Measurements from ENCODE around the gene FCN3. TPM values are rescaled to one million over a fixed set of nuclear protein-coding genes. Genes with fewer than 3 reads are reported as not detected.

The FCN3 gene
- total and polyA plus RNA-seq, 9 of the 15 experiments (the other 6 are each of a cell fraction or from before 2014, with no cell fraction given): 0.49 TPM; not detected in 8

- TF ChIP-seq SRF (CRISPR knock-in tag; IDR thresholded peaks at IDR 0.05) (no peak), GABPA (tag; conservative IDR thresholded peaks at IDR 0.05; ENCODE audit: low read depth) (no peak), SAFB (IDR thresholded peaks at IDR 0.05; ENCODE audit: borderline replicate concordance, low read depth, low read length) (no peak), TAF15 (IDR thresholded peaks at IDR 0.05; ENCODE audit: low read depth, low read length) (no peak), ZNF212 (CRISPR knock-in tag; IDR thresholded peaks at IDR 0.05) (no peak), ZNF778 (CRISPR knock-in tag; IDR thresholded peaks at IDR 0.05) (no peak), GTF2E2 (tag; IDR thresholded peaks at IDR 0.05) (no peak), HMGXB4 (CRISPR knock-in tag; IDR thresholded peaks at IDR 0.05) (no peak), ZNF695 (CRISPR knock-in tag; IDR thresholded peaks at IDR 0.05) (no peak), ZNF174 (CRISPR knock-in tag; IDR thresholded peaks at IDR 0.05) (no peak), MNT (conservative IDR thresholded peaks at IDR 0.05) (no peak), NONO (IDR thresholded peaks at IDR 0.05; ENCODE audit: low read depth in 2 of 2, low read length in 1 of 2) (no peak), ATF4 (CRISPR knock-in tag; IDR thresholded peaks at IDR 0.05) (peak; percentile 37; the same call in 1 of the 2 replicates), ZNF134 (CRISPR knock-in tag; conservative IDR thresholded peaks at IDR 0.05) (no peak), PRDM10 (IDR thresholded peaks at IDR 0.05; ENCODE audit: partially characterized antibody) (peak; percentile 14), ILK (tag; IDR thresholded peaks at IDR 0.05; ENCODE audit: borderline replicate concordance, low read depth) (no peak), SETDB1 (IDR thresholded peaks at IDR 0.05; ENCODE audit: low read length) (no peak), GABPB1 (CRISPR knock-in tag; IDR thresholded peaks at IDR 0.05) (no peak), EWSR1 (IDR thresholded peaks at IDR 0.05; ENCODE audit: borderline replicate concordance, low read depth, partially characterized antibody) (no peak), KDM2B (CRISPR knock-in tag; IDR thresholded peaks at IDR 0.05) (no peak), BDP1 (IDR thresholded peaks at IDR 0.05; ENCODE audit: insufficient read depth, insufficient read length) (no peak)
These were observed 32.9 kb downstream of the FCN3 start, which contains the start of gene SYTL1 (continued) for GRCh38 chr1:27341525-27342252.
